Mucosa of stomach (tissue), 1 donor: ENCODE data around the gene SRGAP2B.
"Not testable (repeated sequence)": the region's sequence is repeated elsewhere in the genome, so short reads cannot be mapped to it uniquely, and the experiment has no call there.

Source experiments
- H3K27me3 ChIP-seq: one replicate; pipeline ENCODE4 v1.7.0; 2013; ENCODE audit warnings: mild to moderate bottlenecking, low read length; ENCODE audit not compliant: control insufficient read depth, insufficient read depth
- H3K36me3 ChIP-seq: one replicate; pipeline ENCODE4 v1.7.0; 2013; ENCODE audit warnings: low read length; ENCODE audit not compliant: control insufficient read depth, insufficient read depth
- H3K4me1 ChIP-seq: one replicate; pipeline ENCODE4 v1.7.0; 2013; ENCODE audit warnings: mild to moderate bottlenecking, low read length; ENCODE audit not compliant: control insufficient read depth, insufficient read depth
- H3K4me3 ChIP-seq: one replicate; pipeline ENCODE4 v1.7.0; 2013; ENCODE audit warnings: low read length
- H3K9ac ChIP-seq: one replicate; pipeline ENCODE4 v1.7.0; 2013; ENCODE audit warnings: mild to moderate bottlenecking, low read length, moderate library complexity
- H3K9me3 ChIP-seq: one replicate; pipeline ENCODE4 v1.7.0; 2013; ENCODE audit warnings: mild to moderate bottlenecking, low read length, moderate library complexity; ENCODE audit not compliant: control insufficient read depth
- donor health status: Pancreatic carcinoma.

Gene SRGAP2B

DNA sequence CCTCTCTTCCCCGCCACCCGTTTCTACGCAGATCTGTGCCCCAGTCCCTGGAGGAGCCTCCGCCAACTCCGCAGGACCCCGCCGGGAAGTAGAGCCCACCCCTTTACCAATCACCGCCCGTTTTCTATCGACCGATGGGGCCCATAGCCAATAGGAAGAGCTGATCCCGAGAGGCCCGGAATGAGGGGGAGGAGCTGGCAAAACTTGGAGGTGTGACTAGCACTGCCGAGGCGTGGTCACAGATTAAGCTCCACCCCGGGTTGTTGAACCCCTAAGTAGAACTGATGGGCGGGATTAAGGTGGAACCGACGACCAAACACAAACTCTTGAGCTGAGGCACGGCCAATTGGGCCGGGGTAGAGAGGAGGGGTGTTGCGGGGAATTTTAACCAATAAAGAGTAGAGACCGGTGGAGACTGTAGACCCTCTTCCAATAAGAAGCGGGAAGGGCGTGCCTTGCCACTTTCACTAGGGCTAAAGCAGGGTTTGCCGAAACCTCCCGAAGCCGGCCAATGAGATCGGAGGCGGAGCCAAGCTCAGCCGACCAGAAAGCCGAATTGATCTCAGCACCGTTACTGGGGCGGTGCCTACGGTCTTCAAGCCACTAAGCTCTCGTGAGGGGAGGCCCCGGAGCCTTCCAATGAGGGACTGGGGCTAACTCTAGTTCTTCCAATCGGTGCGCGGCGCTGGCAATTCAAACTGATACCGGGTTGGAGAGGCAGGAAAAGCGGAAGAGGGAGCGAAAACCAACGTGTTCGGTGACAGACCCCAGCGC lies at the start of gene SRGAP2B, which contains the start of gene FAM72D:
Gene SRGAP2B (minus strand): TSS at position 45 of the 774 bp plus-strand sequence. CDS start 2,427 bp downstream, outside the sequence.
Gene FAM72D (plus strand): TSS at position 691 of the 774 bp plus-strand sequence. CDS start 874 bp downstream, outside the sequence.
- H3K4me3 ChIP-seq, H3K9me3 ChIP-seq, H3K4me1 ChIP-seq, H3K9ac ChIP-seq, H3K36me3 ChIP-seq, H3K27me3 ChIP-seq: not testable (repeated sequence)

DNA sequence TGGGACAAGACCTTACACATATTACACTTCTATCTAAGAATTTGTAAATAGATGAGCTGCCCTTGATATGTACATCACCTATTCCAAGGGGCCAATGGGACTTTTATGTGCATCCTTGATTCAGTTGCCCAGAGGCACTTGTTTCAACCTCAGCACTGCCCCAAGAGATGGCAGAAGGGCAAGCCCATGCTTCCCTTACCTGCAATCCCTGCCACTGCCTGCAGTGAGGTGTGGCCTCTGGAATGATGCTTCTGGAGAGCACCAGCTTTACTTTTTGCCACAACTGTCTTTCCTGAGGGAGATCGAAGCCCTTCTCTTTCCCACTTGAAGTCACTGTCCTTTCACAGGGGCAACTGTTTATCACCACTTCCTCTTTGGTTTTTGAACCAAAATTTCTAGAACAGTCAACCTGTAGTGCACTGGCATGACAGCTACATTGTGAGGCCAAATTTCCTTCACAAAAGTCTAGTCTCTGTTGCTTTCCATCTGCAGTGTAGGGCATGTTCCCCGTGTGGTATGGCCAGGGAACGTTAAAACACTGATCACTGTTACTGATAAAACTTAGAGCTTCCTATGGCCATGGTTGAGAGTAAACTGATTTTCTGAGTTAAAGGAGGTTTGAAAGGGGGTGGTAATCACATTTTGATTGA lies 49.3 kb upstream of the SRGAP2B start:
- H3K36me3 ChIP-seq, H3K4me1 ChIP-seq, H3K9ac ChIP-seq, H3K4me3 ChIP-seq, H3K27me3 ChIP-seq, H3K9me3 ChIP-seq: not testable (repeated sequence)

DNA sequence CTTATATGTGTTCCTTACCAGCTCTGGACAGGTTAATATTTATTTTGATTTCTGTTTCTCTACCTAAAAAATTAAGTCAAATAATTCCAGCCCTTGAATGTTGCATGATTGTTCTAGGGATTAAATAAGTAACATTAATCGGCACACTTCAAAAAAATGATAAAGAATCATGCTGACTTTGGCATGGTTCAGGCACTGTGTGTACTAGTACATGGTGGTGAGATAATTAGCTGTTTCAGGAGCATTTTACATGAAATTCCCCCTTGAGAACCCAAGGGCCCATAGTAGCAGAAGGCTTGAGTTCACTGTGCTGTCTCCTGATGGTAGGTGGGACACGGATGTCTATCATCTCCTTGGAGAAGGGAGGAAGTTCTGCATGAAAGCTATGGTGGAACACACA lies 45.4 kb upstream of the SRGAP2B start:
- not testable (repeated sequence) for H3K9me3 ChIP-seq, H3K27me3 ChIP-seq, H3K36me3 ChIP-seq, H3K4me3 ChIP-seq, H3K9ac ChIP-seq, H3K4me1 ChIP-seq

DNA sequence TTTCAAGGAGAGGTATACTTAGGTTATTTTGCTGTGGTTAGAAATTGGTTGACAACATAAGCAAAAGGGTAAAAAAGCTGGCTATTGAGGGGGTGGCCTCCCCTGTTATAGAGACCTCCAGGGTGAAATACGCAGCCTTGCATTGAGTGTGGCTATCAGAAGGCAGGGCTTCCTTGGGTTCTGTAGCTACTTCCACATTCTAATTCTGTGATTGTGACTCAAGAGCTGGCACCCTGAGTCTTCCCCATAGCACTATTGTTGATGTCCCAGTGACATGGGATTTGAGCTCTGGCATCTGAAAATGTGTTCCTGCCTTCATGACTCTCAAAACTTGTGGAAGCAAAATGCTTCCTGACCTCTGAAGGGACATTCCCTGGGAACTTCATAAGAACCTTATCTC lies 39.3 kb upstream of the SRGAP2B start:
- not testable (repeated sequence) for H3K27me3 ChIP-seq, H3K4me3 ChIP-seq, H3K9me3 ChIP-seq, H3K4me1 ChIP-seq, H3K36me3 ChIP-seq, H3K9ac ChIP-seq

DNA sequence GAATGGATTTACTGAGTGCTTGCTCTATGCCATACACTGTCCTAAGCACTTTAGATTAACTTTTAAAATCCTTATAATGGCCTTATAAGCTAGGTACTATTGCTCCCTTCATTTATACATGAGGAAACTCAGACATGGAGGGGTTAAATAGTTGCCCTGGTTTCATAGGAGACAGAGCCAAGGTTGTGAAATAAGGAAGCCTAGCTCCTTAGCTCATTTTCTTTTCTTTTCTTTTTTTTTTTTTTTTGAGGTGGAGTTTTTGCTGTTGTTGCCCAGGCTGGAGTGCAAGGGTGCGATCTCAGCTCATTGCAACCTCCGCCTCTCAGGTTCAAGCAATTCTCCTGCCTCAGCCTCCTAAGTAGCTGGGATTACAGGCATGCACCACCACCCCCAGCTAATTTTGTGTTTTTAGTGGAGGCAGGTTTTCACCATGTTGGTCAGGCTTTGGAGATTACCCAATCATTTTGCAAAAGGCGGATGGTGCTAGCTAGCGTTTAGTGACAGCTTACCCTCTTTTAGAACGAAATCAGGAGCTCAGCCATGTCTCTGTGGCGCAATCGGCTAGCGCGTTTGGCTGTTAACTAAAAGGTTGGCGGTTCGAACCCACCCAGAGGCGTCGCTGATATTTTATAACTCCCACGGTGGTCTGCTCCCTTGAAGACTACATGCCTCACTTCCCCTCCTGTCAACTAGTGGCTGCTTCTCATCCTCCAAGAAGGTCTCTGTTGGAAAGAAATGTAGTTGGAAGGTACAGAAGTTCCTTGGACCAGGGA lies 33.8 kb upstream of the SRGAP2B start:
- not testable (repeated sequence) for H3K9ac ChIP-seq, H3K9me3 ChIP-seq, H3K4me3 ChIP-seq, H3K4me1 ChIP-seq, H3K27me3 ChIP-seq, H3K36me3 ChIP-seq

DNA sequence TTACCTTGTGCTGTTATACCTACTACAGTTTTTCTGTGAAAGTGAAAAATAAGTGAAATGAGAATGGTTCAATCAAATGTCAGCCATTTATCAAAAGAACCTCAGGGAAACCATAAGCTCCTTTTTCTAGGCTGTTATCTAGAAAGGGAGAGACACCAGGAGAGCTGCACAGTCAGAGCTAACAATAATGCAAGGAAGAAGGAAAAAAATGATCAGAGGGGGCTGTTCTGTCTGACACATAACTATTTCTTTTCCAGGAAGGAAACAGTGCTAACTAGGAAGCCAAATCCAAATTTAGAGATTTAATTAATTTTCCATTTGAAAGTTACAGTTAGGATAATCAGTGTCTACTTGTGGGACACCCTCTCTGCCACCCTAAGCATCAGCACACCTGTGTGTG lies 32.0 kb upstream of the SRGAP2B start:
- H3K27me3 ChIP-seq, H3K36me3 ChIP-seq, H3K9me3 ChIP-seq, H3K4me1 ChIP-seq, H3K9ac ChIP-seq, H3K4me3 ChIP-seq: not testable (repeated sequence)

DNA sequence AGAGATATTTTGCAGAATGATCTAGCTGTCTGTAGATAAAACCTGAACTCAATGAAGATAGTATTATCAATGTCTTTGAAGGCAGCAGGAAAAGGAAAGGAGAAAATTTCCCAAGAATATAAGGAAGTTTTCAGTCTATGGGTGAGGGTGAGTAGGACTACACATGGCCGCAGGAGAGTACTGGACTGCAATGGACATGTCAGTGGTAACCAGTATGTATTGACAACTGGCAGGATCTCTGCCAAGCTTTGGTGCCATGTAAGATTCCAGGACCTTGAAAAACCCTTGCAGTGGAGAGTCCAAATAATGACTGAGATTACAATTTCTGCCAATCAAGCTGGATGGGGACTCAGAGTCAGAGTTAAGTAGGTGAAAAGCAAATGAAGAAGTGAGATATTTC lies 30.0 kb upstream of the SRGAP2B start:
- H3K9me3 ChIP-seq, H3K27me3 ChIP-seq, H3K4me3 ChIP-seq, H3K4me1 ChIP-seq, H3K9ac ChIP-seq, H3K36me3 ChIP-seq: not testable (repeated sequence)

DNA sequence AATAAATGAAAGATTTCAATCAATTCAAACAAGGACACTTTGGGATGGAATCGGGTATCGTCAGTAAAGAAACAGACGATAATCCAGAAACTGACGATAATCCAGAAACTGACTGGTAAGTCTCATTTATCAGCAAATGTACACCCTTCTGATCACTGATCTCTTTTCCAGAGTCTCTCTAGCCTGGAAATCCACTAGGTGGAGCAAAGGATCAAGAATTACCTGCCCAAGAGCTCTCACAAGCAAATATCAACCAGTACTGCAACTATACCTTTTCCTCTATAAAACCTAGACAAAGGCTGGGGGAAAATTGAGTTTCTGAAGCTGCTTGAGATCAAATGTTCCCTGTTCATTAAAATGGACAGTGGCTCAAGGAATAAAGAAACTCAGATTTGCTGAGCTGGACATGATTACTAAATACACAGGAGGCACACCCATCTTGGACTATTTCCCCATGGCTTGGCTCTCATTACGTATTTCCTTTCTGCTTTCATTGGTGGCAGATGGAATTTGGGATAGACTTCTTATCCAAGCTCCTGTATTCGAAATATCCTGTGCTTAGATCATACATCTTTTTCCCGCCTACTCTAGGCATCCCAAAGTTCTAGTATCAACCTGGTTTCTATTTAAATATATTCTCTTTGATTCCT lies 29.0 kb upstream of the SRGAP2B start:
- not testable (repeated sequence) for H3K9ac ChIP-seq, H3K36me3 ChIP-seq

DNA sequence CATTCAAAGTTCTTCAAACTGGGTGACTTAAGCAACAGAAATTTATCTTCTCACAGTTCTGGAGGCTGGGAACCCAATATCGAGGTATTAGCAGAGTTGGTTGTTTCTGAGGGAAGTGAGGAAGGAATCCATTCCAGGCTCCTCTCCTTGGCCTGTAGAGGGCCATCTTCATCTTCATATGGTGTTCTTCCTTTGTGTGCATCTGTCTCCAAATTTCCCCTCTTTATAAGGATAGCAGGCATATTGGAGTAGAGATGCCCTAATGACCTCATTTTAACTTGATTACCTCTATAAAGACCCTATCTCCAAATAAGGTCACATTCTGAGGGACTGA lies 27.9 kb upstream of the SRGAP2B start:
- H3K9ac ChIP-seq, H3K4me1 ChIP-seq, H3K4me3 ChIP-seq, H3K36me3 ChIP-seq, H3K9me3 ChIP-seq, H3K27me3 ChIP-seq: not testable (repeated sequence)

More for the DNA sequence above, 29.0 kb upstream of the SRGAP2B start:
- not testable (repeated sequence) for H3K9me3 ChIP-seq, H3K4me1 ChIP-seq, H3K27me3 ChIP-seq, H3K4me3 ChIP-seq

DNA sequence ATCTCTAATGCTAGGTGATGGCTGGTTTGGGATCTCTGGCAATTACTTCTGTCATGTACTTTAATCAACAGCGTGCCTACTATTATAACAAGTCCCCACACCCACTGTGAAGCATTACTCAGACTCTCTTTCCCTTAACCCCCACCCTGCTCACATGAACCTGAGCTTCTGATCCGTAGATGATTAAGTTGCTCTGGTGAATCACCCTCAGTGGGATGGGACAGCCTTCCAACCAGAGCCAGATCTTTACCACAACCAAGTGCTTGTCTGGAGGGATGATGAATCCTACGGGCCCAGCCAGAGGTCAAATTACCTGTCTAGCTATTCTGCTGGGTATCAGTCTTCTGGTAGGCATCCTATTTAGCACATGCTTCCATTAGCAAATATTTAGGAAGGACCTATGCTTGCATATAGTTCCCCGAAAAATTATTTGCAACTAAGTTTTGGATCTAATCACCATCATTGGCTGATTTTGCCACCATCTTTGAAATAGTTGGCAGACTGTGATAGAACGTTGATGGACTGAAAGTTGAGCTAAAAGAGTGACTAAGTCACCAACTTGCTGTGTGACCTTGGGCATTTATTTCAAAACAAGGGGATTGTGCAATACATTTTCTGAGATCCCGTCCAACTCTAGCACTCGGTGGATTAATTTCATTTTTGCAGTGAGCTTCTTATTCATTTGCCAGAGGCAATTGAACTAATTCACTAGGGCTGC lies 27.4 kb upstream of the SRGAP2B start:
- not testable (repeated sequence) for H3K9me3 ChIP-seq, H3K36me3 ChIP-seq, H3K9ac ChIP-seq, H3K4me3 ChIP-seq, H3K4me1 ChIP-seq, H3K27me3 ChIP-seq

DNA sequence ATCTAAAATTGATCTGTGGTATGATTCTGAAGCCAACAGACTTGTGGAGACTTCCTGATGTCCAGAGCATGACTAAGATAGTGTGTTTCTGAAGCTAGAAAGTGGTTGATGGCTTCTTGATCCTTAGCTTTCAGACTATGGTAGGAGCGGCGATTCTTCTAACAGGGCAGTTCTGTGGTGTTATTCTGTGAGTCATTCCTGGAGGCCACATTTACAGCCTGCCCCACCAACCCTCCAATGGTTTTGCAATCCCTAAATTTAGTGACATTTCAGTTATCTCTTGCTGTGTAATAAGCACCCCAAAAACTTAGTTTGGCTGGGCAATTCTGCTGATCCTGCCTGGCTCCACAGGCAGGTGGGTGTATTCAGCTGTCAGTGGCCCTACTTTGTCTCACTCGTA lies 24.7 kb upstream of the SRGAP2B start:
- not testable (repeated sequence) for H3K9ac ChIP-seq, H3K27me3 ChIP-seq, H3K4me3 ChIP-seq, H3K9me3 ChIP-seq, H3K4me1 ChIP-seq, H3K36me3 ChIP-seq
